Subcutaneous abdominal adipose tissue (tissue), 5 donors: ENCODE data around the gene LCLAT1.

Experiments
- H3K27ac ChIP-seq: one replicate; pipeline ENCODE4 v1.7.0; 2013; ENCODE audit warnings: low read depth, mild to moderate bottlenecking, inconsistent platforms, low read length, moderate library complexity
- H3K27me3 ChIP-seq, 5 donors: one replicate each; pipeline ENCODE4 v1.7.0; 2013; ENCODE audit warnings: low read length in 5 of 5, inconsistent platforms in 1 of 5; ENCODE audit not compliant: control insufficient read depth in 5 of 5, insufficient read depth in 4 of 5
- H3K36me3 ChIP-seq, 5 donors: one replicate each; pipeline ENCODE4 v1.7.0; 2013; ENCODE audit warnings: low read length in 5 of 5; ENCODE audit not compliant: control insufficient read depth in 5 of 5, insufficient read depth in 5 of 5
- H3K4me1 ChIP-seq, 5 donors: one replicate each; pipeline ENCODE4 v1.7.0; 2013; ENCODE audit warnings: low read length in 5 of 5, mild to moderate bottlenecking in 3 of 5, moderate library complexity in 1 of 5; ENCODE audit not compliant: control insufficient read depth in 5 of 5, insufficient read depth in 5 of 5
- H3K4me3 ChIP-seq, 5 donors: one replicate each; pipeline ENCODE4 v1.7.0; 2013; ENCODE audit warnings: low read length in 5 of 5, low read depth in 1 of 5
- H3K9ac ChIP-seq, 5 donors: one replicate each; pipeline ENCODE4 v1.7.0; 2013; ENCODE audit warnings: low read length in 5 of 5, mild to moderate bottlenecking in 4 of 5, moderate library complexity in 3 of 5
- H3K9me3 ChIP-seq, 5 donors: one replicate each; pipeline ENCODE4 v1.7.0; 2013; ENCODE audit warnings: low read length in 5 of 5; ENCODE audit not compliant: control insufficient read depth in 5 of 5
- donor health status: healthy.
- donor health status: healthy.
- donor health status: healthy.
- donor health status: healthy.
- donor health status: healthy.

Gene LCLAT1

GRCh38 chr2:30567317-30567716 is 120.3 kb downstream of the LCLAT1 start:
- H3K4me1 ChIP-seq: peaks cover 0 to 7% (median 0%) of the 10 kb centered on the region in 5 donors
- peaks cover 0 to 4% (median 0%) of the 10 kb centered on the region in 5 donors for H3K36me3 ChIP-seq
- no peaks in the 10 kb centered on the region for H3K9me3 ChIP-seq
- H3K4me3 ChIP-seq: no peak overlapping the region
- H3K9ac ChIP-seq: no peak overlapping the region
- no peaks in the 10 kb centered on the region for H3K27me3 ChIP-seq
- H3K27ac ChIP-seq: no peak overlapping the region

- no peaks in the 10 kb centered on the region for H3K9me3 ChIP-seq
- H3K36me3 ChIP-seq: no peaks in the 10 kb centered on the region
- no peak overlapping the region for H3K27ac ChIP-seq
- no peak overlapping the region for H3K4me3 ChIP-seq
- H3K27me3 ChIP-seq: no peaks in the 10 kb centered on the region
- peaks cover 0 to 7% (median 0%) of the 10 kb centered on the region in 5 donors for H3K4me1 ChIP-seq
- no peak overlapping the region for H3K9ac ChIP-seq
These were observed 122.9 kb downstream of the LCLAT1 start for GRCh38 chr2:30569946-30570345.

- Histone ChIP-seq H3K27me3 (no peaks in the 10 kb centered on the region), H3K4me3 (no peak overlapping the region), H3K4me1 (no peaks in the 10 kb centered on the region), H3K9ac (no peak overlapping the region), H3K9me3 (no peaks in the 10 kb centered on the region), H3K27ac (no peak overlapping the region), H3K36me3 (no peaks in the 10 kb centered on the region)
These were observed 130.1 kb downstream of the LCLAT1 start for GRCh38 chr2:30577151-30577550.

GRCh38 chr2:30580391-30580790 is 133.3 kb downstream of the LCLAT1 start:
- Histone ChIP-seq H3K36me3 (no peaks in the 10 kb centered on the region), H3K4me1 (no peaks in the 10 kb centered on the region), H3K27me3 (no peaks in the 10 kb centered on the region)

GRCh38 chr2:30582521-30582920 is 135.5 kb downstream of the LCLAT1 start:
- no peaks in the 10 kb centered on the region for H3K36me3 ChIP-seq
- no peak overlapping the region for H3K9ac ChIP-seq
- H3K9me3 ChIP-seq: no peaks in the 10 kb centered on the region
- H3K4me3 ChIP-seq: no peak overlapping the region
- H3K4me1 ChIP-seq: no peaks in the 10 kb centered on the region
- H3K27me3 ChIP-seq: no peaks in the 10 kb centered on the region
- no peak overlapping the region for H3K27ac ChIP-seq

More at GRCh38 chr2:30580391-30580790, 133.3 kb downstream of the LCLAT1 start:
- Histone ChIP-seq H3K4me3 (no peak overlapping the region), H3K27ac (no peak overlapping the region), H3K9me3 (no peaks in the 10 kb centered on the region), H3K9ac (no peak overlapping the region)

- no peaks in the 10 kb centered on the region for H3K36me3 ChIP-seq
- no peaks in the 10 kb centered on the region for H3K4me1 ChIP-seq
- no peaks in the 10 kb centered on the region for H3K9me3 ChIP-seq
- no peaks in the 10 kb centered on the region for H3K27me3 ChIP-seq
- H3K4me3 ChIP-seq: no peak overlapping the region
- no peak overlapping the region for H3K27ac ChIP-seq
- no peak overlapping the region for H3K9ac ChIP-seq
These were observed 136.2 kb downstream of the LCLAT1 start for GRCh38 chr2:30583204-30583749.

- Histone ChIP-seq H3K27ac (no peak overlapping the region), H3K4me3 (no peak overlapping the region), H3K4me1 (no peaks in the 10 kb centered on the region), H3K36me3 (no peaks in the 10 kb centered on the region), H3K27me3 (no peaks in the 10 kb centered on the region), H3K9me3 (no peaks in the 10 kb centered on the region), H3K9ac (no peak overlapping the region)
These were observed 137.1 kb downstream of the LCLAT1 start for GRCh38 chr2:30584116-30584515.

- Histone ChIP-seq H3K4me1 (no peaks in the 10 kb centered on the region), H3K4me3 (no peak overlapping the region), H3K9me3 (peaks cover 0 to 4% (median 0%) of the 10 kb centered on the region in 5 donors), H3K27me3 (no peaks in the 10 kb centered on the region), H3K9ac (no peak overlapping the region), H3K36me3 (no peaks in the 10 kb centered on the region), H3K27ac (no peak overlapping the region)
These were observed 141.9 kb downstream of the LCLAT1 start for GRCh38 chr2:30588994-30589393.

GRCh38 chr2:30590407-30590806 is 143.4 kb downstream of the LCLAT1 start:
- Histone ChIP-seq H3K4me1 (no peaks in the 10 kb centered on the region), H3K27me3 (no peaks in the 10 kb centered on the region), H3K36me3 (no peaks in the 10 kb centered on the region), H3K4me3 (no peak overlapping the region), H3K27ac (no peak overlapping the region), H3K9ac (no peak overlapping the region), H3K9me3 (peaks cover 0 to 4% (median 0%) of the 10 kb centered on the region in 5 donors)

- Histone ChIP-seq H3K9me3 (peaks cover 0 to 4% (median 0%) of the 10 kb centered on the region in 5 donors), H3K27me3 (no peaks in the 10 kb centered on the region), H3K4me1 (no peaks in the 10 kb centered on the region), H3K27ac (no peak overlapping the region), H3K36me3 (no peaks in the 10 kb centered on the region), H3K4me3 (no peak overlapping the region), H3K9ac (no peak overlapping the region)
These were observed 144.1 kb downstream of the LCLAT1 start for GRCh38 chr2:30591186-30591585.
